ENCODE results near the gene PCYT2.

PCYT2 gene

GRCh38 chr17:81942167-81942553, 31.0 kb upstream of the PCYT2 start:
- DNase-seq: no peak

- DNase-seq: no peak
Observed at GRCh38 chr17:81941484-81942166, 30.4 kb upstream of the PCYT2 start.

- DNase-seq: no peak
Observed at GRCh38 chr17:81940538-81941483, 29.6 kb upstream of the PCYT2 start.

- no peak for DNase-seq
Observed at GRCh38 chr17:81939881-81940385, 28.7 kb upstream of the PCYT2 start.

GRCh38 chr17:81939218-81939617, 28.0 kb upstream of the PCYT2 start:
- DNase-seq: no peak

- DNase-seq: no peak
Observed at GRCh38 chr17:81935709-81936084, 24.5 kb upstream of the PCYT2 start.

GRCh38 chr17:81934850-81935708, 23.9 kb upstream of the PCYT2 start:
- no peak for DNase-seq

- no peak for DNase-seq
Observed at GRCh38 chr17:81934098-81934757, 23.0 kb upstream of the PCYT2 start.

- no peak for DNase-seq
Observed at GRCh38 chr17:81933178-81933699, 22.0 kb upstream of the PCYT2 start.

GRCh38 chr17:81932333-81932983, 21.3 kb upstream of the PCYT2 start:
- DNase-seq: no peak

GRCh38 chr17:81931557-81932332, 20.5 kb upstream of the PCYT2 start:
- DNase-seq: no peak

- DNase-seq: no peak
Observed at GRCh38 chr17:81931189-81931556, 20.0 kb upstream of the PCYT2 start.

- no peak for DNase-seq
Observed at GRCh38 chr17:81930142-81931125, 19.2 kb upstream of the PCYT2 start.

- DNase-seq: no peak
Observed at GRCh38 chr17:81929253-81930141, 18.3 kb upstream of the PCYT2 start.

GRCh38 chr17:81928544-81929252, 17.5 kb upstream of the PCYT2 start:
- DNase-seq: no peak

GRCh38 chr17:81927653-81928543, 16.7 kb upstream of the PCYT2 start, which contains the start of gene MAFG:
Gene MAFG (minus strand): TSS chr17:81927735. CDS start chr17:81923185, 4,550 bp downstream.
- DNase-seq: peak; percentile 94

Data from activated CD4-positive, alpha-beta T cell treated with anti-CD3 and anti-CD28 coated beads, Interleukin-2, Interleukin-6, amounts not matched to agents 100 ng/mL and 50 ng/mL, durations not matched to agents 16 hours and 8 hours (primary cell).